EH (cell line): ENCODE results near the gene BCL2L1.

ENCODE experiments used
- DNase-seq: peaks from one replicate; pipeline ENCODE4 v3.0.0-alpha.2; 2015; ENCODE audit warnings: low read depth

Gene BCL2L1

GRCh38 chr20:31691646-31692275 lies 30.9 kb downstream of the BCL2L1 start:
- DNase-seq, result peak; percentile 80

GRCh38 chr20:31690124-31690666 lies 32.5 kb downstream of the BCL2L1 start:
- DNase-seq, result no peak

GRCh38 chr20:31689141-31689540 lies 33.5 kb downstream of the BCL2L1 start:
- DNase-seq, result no peak

GRCh38 chr20:31687777-31688176 lies 34.9 kb downstream of the BCL2L1 start:
- no peak for DNase-seq

GRCh38 chr20:31685853-31686643 lies 36.6 kb downstream of the BCL2L1 start:
- DNase-seq, result no peak

GRCh38 chr20:31684153-31685015 lies 38.3 kb downstream of the BCL2L1 start:
- no peak for DNase-seq

GRCh38 chr20:31682927-31683326 lies 39.7 kb downstream of the BCL2L1 start:
- DNase-seq, result no peak

DNA sequence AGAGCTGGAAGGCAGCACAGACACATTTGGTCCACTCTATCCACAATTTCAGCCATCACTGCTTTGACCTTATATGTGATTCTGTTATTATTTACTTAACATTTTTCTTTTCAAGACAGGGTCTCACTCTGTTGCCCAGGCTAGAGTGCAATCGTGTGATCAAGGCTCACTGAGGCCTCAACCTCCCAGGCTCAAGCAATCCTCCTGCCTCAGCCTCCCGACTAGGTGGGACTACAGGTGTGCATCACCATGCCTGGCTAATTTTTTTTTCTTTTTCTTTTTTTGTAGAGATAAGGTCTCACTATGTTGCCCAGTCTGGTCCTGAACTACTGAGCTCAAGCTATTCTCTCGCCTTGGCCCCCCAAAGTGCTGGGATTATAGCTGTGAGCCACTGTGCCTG lies 40.3 kb downstream of the BCL2L1 start:
- DNase-seq, result no peak

DNA sequence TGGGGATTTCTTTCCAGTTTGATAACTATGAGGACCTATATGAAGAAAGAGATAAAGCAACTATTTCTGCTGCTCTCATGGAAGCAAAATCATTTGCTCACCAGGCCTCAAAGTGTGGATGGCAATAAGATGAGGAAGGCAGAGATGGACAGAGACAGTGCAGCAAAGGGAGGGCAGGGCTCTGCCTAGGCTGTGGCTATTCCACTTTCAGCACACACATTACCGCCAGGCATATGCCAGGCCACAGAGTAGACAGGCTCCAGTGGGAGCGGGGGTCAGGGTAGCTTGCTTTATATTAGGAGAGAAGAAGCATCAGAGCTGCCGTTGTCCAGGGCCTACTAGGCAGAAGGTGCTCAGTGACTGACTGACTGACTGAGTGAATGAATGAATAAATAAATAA lies 40.9 kb downstream of the BCL2L1 start:
- DNase-seq, result no peak

DNA sequence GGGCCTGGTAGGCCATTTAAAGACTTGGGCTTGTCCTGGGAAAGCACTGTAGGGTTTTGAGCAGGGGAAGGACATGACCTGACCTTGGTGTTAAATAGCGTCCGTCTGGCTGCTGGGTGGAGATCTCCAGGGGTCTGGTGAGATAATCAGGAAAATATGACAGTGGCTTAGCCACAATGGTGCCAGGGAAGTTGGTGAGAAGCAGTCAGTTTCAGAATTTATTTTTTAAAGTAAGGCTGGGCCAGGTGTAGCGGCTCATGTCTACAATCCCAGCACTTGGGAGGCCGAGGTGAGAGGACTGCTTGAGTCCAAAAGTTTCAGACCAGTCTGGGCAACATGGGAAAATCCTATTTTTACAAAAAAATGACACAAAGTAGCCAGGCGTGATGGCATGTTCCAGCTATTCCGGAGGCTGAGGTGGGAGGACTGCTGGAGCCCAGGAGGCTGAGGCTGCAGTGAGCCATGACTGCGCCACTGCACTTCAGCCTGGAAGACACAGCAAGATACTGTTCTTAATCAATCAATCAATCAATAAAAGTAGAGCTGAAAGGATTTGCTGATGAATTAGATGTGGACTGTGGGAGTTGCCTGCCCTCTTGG lies 41.4 kb downstream of the BCL2L1 start:
- no peak for DNase-seq

DNA sequence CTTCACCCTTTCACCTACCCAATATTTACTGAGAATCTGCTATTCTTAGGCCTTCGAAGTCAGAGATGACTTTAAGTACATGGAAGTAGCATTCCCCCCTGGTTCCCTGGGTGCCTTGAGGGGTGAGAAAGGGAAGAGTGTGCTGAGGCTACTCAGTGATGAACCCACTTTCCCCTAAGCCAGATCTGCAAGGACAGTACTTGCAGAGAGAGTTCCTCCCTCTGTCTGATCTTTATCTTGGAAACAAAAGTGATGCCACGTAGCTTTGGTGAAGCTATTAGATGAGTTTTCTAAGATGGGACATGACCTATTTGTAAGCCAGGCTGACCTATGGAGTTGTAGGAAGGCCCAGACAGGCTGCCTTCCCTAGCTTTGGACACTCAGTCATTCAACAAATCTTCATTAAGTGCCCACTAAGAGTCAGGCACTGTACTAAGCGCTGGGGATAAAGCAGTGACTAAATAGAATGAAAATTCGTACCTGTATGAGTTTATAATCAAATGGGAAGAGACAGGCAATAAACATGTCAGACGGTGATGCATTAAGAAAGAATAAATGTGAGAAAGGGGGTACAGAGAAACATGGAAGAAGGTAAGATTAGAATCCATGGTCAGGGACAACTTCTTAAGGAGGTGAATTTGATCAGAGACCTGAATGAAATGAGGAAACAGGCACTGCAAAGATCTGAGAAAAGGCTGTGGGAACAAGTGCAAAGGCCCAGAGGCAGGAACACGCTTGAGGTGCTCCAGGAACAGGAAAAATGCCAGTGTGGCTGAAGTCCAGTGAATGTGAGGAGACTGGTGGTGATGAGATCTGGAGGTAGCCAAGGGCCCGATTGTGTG lies 42.2 kb downstream of the BCL2L1 start:
- no peak for DNase-seq

GRCh38 chr20:31679357-31680285 lies 43.0 kb downstream of the BCL2L1 start:
- DNase-seq, result no peak

DNA sequence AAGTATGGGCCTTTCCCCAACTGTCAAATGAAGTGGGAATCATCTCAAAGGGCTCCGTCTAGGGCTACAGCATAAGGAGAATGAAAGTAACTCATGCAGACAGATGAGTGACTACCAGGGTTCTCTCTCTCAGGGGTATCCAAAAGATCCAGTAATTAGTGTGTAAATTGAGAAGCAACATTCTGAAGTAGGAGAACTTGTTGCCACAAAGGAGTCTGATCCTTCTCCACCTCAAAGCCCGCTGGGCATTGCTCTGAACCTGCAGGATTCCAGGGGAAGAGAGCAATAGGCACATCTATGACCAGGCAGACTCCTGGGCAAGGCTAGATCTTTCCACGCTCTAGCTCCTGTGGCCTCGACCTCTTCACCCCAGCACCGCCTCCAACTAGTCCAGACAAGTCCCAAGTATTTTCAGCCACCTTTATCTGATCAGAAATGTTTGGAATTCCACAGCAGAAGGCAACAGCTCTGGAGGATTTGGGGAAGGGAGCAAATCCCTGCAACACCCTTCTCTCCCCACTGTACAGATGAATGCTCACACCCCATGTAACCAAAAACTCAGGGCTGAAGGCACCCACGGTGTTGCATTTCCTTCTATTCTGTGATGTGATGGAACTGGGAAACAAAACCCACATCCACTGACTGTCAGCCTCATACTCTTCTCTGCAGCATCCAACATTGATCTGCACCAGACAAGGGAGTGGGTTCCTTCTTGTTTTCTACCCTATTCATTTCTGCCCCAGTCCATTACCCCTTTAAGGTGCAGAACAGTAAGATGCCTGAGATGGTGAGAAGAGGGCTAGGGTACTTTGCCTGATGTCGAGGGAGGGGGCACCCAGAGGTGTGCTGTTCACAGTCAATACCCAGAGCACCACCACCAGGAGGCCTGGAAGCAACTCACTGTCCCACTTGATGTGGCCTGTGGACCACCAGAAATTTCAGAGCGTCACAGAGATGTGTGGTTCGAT lies 44.0 kb downstream of the BCL2L1 start:
- peak; percentile 67 for DNase-seq

GRCh38 chr20:31677553-31678260 lies 45.0 kb downstream of the BCL2L1 start:
- DNase-seq, result no peak

DNA sequence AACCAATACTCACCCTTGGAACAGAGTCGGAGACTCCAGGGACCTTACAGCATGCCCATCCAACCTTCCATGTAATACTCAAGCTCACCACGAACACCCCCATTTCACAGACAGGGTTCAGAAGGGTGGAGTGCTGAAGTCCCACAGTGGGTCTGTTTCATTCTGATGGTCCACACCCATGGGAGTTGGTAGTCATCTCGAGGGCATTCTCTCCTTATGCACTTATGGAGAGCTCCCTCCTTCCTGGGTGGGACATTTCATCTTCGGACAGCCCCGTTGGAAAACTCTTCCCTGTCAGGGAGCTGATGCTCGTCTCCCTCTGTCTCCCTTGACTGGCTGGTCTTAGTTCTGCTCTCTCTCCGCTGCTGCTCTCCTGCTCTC lies 46.1 kb downstream of the BCL2L1 start:
- DNase-seq, result no peak

DNA sequence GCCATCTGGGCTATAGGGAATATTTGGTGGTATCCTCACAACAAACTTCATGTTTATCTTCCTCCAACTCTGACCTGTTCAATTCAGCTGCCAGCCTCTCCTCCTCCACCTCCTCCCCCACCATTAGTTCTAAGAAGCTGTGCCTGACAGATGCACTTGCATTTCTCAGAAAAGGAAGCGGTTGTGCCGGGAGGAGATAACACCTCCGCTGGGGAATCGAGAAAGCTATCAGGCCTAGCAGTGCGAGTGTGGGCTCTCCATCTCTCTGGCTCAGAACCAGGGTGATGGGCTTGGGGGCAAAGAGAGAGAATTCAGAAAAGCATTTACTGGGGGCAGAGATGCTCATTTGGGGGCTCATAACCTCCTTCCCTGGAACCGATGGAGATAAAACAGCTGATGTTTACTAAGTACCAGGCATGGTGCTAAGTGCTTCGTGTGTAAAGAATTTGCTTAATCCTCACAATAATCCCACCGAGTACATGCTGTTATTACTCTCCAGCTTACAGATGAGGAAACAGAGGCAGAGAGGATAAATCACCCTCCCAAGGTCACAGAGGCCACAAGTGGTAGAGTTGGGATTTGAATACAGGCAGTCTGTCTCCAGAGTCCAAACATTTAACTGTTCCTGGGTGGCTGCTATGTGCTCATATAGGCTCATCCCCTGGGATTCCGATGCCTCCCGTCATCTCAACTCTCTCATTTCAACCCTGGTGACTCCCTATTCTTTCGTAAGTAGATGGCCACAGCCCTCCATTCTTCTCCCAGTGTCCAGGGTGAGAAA lies 46.6 kb downstream of the BCL2L1 start:
- peak; percentile 39 for DNase-seq
